SH-SY5Y (cell line): ENCODE results near the gene C11orf24.

Experiments
- GATA2 ChIP-seq: IDR thresholded peaks from 2 replicates; pipeline ENCODE4 v1.6.1; 2011; ENCODE audit warnings: mild to moderate bottlenecking, low read depth, low read length
- GATA3 ChIP-seq: IDR thresholded peaks from 2 replicates; pipeline ENCODE4 v1.6.1; 2011; ENCODE audit warnings: low read depth, mild to moderate bottlenecking, low read length, moderate library complexity

The C11orf24 gene

DNA sequence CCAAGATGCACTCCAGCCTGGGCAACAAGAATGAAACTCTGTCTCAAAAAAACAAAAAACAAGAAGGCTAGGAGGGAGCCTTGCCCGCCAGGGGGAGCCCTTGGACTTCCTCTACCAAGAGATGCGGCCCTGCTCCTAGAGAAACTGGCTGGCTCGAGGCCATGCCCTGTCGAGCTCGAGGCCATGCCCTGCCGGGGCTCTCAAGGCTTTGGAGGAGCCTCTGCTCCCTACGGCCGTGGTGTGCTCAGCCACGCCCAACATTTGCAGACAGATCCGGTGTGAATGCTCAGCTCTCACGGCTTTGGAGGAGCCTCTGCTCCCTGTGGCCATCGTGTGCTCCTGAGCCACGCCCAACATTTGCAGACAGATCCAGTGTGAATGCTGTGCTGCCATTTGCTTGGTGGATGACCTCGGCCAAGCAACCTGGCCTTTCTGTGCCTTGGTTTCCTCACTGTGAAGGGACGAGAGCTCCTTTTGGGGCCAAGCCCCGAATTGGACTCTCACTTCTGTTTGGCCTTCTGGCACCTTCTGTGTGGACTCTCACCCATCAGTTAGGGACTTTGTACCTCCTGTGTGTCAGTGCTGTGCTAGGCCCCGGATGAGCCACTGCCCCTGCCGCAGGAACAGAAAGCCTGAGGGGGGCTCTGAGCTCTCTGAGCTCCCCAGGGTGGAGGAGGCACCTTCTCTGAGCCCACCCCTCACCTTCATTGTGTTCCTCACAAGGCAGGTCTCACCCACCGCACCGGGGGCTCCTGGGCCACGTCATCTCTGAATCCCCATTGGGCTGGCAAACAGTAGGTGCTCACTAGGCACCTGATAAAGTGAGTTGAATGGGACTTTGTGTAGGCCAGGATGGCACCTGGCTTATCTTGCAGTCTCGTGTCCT lies 14.1 kb downstream of the C11orf24 start:
- TF ChIP-seq GATA3 (no peak), GATA2 (no peak)

DNA sequence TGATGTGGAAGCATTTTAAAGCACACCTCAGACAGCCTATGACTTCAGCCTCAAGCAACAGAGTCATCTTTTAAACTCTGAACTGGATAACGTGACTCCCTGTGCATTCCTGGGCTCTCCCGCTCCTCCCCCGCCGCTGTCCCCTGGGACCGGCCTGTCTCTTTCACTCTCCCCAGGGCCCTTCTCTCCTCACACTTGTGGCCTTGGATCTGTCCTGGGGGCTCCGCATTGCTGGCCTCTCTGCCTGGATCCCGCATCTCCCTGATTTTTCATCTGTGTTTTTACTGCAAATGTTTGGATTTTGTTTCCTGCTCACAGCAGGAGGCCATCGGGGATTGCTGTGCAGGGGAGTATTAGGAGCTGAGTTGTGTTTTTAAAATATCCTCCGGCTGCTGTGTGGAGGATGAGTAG lies 15.4 kb downstream of the C11orf24 start:
- no peak for TF ChIP-seq GATA3
- no peak for TF ChIP-seq GATA2

DNA sequence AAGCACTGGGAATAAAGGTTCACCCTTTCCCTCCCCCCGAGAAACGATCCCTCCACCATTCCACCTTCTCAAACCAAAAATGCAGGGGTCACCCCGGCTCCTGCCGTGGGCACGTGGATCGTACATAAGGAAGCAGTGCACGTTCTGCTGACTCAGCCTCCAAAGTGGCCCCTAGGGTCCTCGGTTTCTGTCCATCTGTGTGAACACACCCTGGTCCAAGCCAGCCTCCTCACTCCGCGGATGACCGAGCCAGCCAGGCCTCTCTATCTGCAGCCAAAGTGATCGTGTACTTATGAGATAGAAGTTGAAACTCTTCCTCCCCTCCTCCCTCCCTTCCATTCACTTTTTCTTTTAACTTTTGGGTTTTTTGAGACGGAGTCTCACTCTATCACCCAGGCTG lies 16.2 kb downstream of the C11orf24 start:
- TF ChIP-seq GATA3 (no peak), GATA2 (no peak)

DNA sequence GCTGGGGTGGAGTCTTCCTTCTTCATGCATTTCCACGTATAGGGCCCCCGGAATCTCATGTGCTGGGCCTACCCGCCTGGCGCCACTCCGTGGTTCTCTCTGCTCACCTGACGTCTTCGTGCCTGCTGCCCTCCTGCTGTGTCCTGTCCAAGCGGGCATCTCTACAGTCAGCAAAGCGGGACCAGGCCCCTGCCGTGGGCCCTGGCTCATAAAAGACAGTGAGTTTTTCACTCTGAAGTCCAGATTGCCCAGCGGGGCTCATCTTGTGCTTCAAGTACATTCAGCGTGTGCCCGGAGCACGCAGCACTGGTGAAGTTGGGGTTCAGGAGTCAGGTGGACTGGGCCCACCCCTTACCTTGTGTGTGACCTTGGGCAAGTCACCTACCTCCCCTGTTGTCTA lies 17.4 kb downstream of the C11orf24 start:
- TF ChIP-seq GATA2 (no peak), GATA3 (no peak)

DNA sequence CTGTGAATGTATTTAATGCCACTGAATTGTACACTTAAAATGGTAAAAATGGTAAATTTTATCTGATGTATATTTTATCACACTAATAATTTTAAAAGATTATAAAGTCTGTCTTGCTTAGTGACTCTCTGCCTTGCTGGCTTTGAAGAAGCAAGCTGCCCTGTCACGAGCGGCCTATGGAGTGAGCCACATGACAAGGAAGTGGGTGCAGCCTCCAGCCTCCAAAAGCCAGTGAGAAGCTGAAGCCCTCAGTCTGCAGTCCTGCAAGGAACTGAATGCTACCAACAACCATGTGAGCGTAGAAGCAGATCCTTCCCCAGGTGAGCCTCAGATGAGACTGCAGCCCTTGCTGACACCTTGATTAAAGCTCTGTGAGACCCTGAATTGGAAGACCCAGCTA lies 20.0 kb downstream of the C11orf24 start:
- TF ChIP-seq GATA3 (no peak), GATA2 (no peak)

DNA sequence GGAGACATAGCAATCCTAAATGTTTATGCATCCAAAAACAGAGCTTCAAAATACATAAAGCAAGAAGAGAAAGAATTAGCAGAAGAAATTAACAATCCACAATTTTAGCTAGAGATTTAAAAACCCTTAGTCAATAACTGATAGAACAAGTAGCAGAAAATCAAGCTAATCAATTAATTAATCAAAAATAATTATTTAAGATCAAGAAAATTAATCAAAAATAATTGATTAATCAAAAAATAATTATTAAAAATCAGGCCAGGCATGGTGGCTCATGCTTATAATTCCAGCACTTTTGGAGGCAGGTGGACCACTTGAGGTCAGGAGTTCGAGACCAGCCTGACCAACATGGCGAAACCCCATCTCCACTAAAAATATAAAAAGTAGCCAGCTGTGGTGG lies 29.2 kb downstream of the C11orf24 start:
- TF ChIP-seq GATA2, result no peak
- TF ChIP-seq GATA3, result no peak

DNA sequence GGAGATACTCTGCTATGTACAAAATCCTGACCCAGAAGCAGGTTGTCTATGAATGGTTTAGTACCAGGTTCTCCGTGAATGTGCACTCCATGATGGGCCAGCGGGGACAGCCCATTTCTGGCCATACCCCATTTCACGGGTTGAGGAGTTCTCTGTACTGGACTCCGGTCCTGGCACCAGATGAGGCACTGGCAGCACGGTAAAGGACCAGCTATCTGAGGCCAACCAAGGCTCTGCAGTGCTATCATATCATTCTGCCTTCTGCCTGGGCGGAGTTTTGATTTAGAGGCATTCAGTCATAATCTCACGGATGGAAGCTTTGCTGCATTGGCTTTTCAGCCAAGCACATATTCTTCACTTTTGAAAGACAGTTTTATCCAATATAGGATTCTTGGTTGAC lies 40.2 kb downstream of the C11orf24 start:
- TF ChIP-seq GATA2 (no peak), GATA3 (no peak)

DNA sequence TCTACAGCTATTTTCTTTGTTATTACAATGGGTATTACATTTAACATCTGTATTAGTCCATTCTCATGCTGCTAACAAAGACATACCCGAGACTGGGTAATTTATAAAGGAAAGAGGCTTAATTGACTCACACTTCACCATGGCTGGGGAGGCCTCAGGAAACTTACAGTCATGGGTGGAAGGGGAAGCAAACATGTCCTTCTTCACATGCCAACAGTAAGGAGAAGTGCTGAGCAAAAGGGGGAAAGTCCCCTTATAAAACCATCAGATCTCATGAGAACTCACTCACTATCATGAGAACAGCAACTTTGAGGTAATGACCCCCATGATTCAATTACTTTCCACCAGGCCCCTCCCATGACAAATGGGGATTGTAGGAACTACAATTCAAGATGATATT lies 42.2 kb downstream of the C11orf24 start:
- TF ChIP-seq GATA3 (no peak), GATA2 (no peak)

DNA sequence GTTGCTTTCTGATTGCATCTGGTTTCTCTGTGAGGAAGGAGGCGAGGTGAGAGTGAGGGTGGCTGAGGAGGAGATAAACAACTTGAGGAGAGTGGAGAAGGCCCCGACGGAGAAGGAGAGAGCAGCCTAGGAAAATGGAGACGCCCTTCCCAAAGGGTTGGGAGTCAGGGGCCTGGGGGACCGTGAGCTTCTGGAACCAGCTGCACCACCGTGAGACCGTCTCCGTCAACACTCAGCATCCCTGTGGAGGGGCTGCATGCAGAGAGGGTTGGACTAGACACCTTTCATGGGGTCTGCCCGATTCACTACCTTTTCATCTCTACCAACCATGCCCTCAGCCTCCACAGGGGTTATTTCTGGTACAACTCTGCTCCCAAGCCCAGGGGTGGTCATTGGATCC lies 45.4 kb downstream of the C11orf24 start:
- TF ChIP-seq GATA2, result no peak
- no peak for TF ChIP-seq GATA3

DNA sequence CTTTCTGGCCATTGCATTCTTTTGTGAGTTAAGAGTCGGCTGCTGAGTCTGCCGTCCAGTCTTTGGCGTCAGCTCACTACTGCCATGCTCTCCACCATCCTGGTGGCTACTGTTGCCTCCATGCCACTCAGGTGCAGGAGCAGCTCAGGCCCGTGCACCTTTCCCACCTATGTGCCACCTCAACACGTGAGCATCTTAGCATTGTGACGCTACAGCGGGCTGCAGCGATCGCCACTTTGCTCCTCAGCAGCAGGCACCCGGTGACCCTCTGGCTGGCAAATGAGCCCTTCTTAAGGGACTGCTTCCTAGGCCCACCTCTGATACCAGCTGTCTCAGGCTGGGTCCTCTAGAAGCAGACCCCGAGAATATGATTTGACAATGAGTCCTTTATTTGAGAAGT lies 47.2 kb downstream of the C11orf24 start:
- TF ChIP-seq GATA3, result no peak
- no peak for TF ChIP-seq GATA2

DNA sequence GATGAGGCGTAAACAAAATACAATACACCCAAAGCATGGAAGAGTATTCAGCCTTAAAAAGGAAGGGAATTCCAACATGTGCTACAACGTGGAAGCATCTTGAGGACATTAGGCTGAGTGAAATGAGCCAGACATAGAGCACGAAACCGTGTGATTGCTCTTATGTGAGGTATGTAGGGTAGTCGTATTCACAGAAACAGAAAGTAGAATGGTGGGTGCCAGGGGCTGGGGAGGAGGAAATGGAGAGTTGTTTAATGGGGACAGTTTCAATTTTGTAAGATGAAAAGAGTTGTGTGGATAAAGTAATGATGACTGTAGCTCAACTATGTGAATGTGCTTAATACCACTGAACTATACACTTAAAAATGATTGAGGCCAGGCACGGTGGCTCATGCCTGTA lies 48.5 kb downstream of the C11orf24 start:
- TF ChIP-seq GATA2 (no peak), GATA3 (no peak)

DNA sequence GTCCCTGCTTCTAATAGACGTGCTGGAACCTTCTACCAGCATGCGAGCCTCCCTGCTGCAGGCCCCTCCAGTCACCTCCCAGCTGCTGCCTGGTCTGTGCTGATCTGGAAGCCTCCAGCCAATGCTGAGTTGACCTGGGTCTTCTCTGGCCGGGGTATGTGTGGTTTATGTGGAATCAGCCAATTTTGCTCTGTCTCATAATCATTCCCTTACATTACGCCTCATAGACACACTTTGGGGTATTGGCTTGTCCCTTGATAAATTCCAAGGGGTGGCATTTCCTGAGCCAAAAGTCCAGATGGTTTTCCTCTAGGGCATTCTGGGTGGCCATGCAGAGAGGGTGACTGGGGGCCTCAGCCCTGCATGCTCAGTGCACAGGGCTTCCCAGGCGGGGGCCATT lies 50.4 kb downstream of the C11orf24 start:
- no peak for TF ChIP-seq GATA3

DNA sequence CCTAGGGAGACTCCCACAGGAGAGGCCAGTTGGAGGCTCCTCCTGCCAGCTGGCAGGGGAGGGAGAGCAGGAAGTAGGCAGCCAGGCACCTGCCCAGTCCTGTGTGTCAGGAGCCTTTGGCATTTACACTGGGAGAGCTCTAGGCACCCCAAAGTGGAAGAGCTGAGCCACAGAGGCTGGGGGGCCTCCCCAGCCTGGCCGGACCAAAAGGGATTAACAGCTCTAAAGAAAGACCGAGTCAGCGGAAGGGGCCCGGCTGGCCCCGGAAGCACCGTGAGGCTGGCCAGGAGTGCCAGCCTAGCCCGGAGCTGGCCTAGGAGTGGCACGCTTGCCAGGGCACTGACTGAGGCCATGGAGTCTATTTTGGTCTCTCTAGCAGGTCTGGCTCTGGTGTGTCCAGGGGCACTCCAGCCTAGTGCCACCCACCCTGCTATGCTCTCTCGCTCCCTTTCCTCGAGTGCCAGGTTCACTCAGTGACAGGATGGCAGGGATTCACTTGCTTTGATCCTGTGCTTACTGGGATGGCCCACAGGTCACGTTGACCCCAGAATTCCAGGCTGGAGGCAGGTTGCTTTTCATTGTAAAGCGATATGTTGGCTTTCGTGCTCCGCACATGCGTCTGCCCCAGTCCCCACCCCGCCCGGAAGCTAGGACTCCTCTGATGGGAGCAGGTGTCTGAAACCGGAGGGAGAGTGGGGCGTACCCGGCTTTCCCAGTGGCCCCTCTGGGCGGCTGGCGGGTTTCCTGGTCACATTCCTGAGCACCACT lies 55.4 kb downstream of the C11orf24 start:
- TF ChIP-seq GATA3 (no peak), GATA2 (no peak)

DNA sequence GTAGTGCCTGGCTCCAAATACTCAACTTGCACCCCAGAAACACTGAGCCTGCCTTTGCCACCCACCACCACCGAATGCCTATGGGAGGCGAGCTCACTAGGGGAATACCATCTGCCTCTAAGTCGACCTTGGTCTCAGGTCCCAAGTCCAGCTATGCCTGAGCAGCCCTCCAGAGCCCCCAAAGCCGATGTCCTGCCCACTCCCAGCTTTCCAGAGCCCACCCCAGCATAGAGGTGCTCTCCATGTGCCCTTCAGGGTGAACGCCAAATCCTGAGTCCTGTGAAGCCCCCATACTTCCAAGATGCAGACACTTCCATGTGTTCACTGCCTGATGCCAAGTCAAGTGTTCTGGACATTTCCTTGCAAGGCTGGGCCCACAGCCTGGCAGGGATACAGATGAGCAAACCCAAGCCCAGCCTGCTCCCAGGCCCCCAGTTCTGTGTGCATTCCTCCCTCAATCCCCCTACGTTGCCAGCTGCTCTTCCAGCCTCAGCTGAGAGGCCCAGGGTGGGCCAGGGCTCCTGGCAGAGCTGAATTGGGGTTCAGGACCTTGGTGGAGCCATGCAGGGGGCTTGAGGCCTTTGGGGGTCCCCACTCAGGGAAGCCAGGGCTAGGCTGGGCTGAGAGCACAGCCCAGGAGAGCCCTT lies 56.1 kb downstream of the C11orf24 start:
- TF ChIP-seq GATA2, result no peak
- no peak for TF ChIP-seq GATA3
